Spleen (tissue), 11 donors: Measurements from ENCODE around the gene FAM43A. TPM values are rescaled to one million over a fixed set of nuclear protein-coding genes. Genes with fewer than 3 reads are reported as not detected.
A peak's percentile ranks its signal among the peaks of the same experiment; 100 is the strongest.

Experiments
- DNase-seq: peaks from one replicate; pipeline ENCODE4 v3.0.0-alpha.2; 2020
- H3K27ac ChIP-seq, 8 donors: fragments of 200-600 bp; sonication (generic) in 7 of 8; 1 replicate in 4 of 8; 2 replicates in 4 of 8; pipeline versions ENCODE4 v1.5.0 to v1.8.0; 2016 to 2021; ENCODE audit warnings: inconsistent platforms in 4 of 8, mild to moderate bottlenecking in 4 of 8, moderate library complexity in 1 of 8
- H3K27me3 ChIP-seq, 7 donors: fragments of 200-600 bp; sonication (generic) in 6 of 7; replicated peaks in 1 of 7; 1 replicate in 4 of 7; 2 replicates in 3 of 7; pipeline versions ENCODE4 v1.5.0 to v1.8.0; 2016 to 2021; ENCODE audit warnings: inconsistent platforms in 3 of 7, mild to moderate bottlenecking in 1 of 7
- H3K36me3 ChIP-seq, 6 donors: fragments of 200-600 bp; sonication (generic) in 5 of 6; 1 replicate in 4 of 6; 2 replicates in 2 of 6; pipeline versions ENCODE4 v1.5.0 to v1.8.0; 2016 to 2021; ENCODE audit warnings: inconsistent platforms in 2 of 6
- H3K4me1 ChIP-seq, 6 donors: fragments of 200-600 bp; sonication (generic) in 5 of 6; 1 replicate in 3 of 6; 2 replicates in 3 of 6; pipeline versions ENCODE4 v1.5.0 to v1.8.0; 2016 to 2021; ENCODE audit warnings: inconsistent platforms in 3 of 6
- H3K4me3 ChIP-seq, 8 donors: fragments of 200-600 bp; sonication (generic) in 7 of 8; 1 replicate in 4 of 8; 2 replicates in 4 of 8; pipeline versions ENCODE4 v1.5.0 to v1.8.0; 2016 to 2021; ENCODE audit warnings: inconsistent platforms in 4 of 8, mild to moderate bottlenecking in 4 of 8, moderate library complexity in 2 of 8
- H3K9me3 ChIP-seq, 8 donors: fragments of 200-600 bp; sonication (generic) in 7 of 8; 1 replicate in 4 of 8; 2 replicates in 4 of 8; pipeline versions ENCODE4 v1.5.0 to v1.8.0; 2016 to 2021; ENCODE audit warnings: inconsistent platforms in 4 of 8
- POLR2A ChIP-seq, 3 donors: fragments of 450-650 bp; IDR thresholded peaks; one replicate each; pipeline ENCODE4 v1.5.1; 2017; ENCODE audit warnings: antibody characterized with exemption in 3 of 3, mild to moderate bottlenecking in 1 of 3
- POLR2AphosphoS5 ChIP-seq, 3 donors: sonication (generic); formaldehyde crosslinking; IDR thresholded peaks; one replicate each; pipeline ENCODE4 v1.5.1; 2017; ENCODE audit warnings: antibody characterized with exemption in 3 of 3
- WGBS, 5 donors: extraction: QIAGEN DNeasy Blood & Tissue Kit in 3 of 5; methylation state at CpG; one replicate each; pipeline versions ENCODE4 v1.1.5 to v1.1.7; 2013 to 2018; 5-methylcytosine and 5-hydroxymethylcytosine counted together
- intact Hi-C: fragments of 100-400 bp; cut with DNase I; formaldehyde crosslinking; loops from one replicate; pipeline ENCODE4 v1.15.0; 2023; ENCODE audit warnings: low total_unique reads
- polyA plus RNA-seq, 3 donors: library from polyadenylated mRNA; stranded (reverse); fragments of 200-250 nt; gene quantifications; one replicate each; pipeline ENCODE4 v1.2.1, GENCODE V29; 2013
- small RNA-seq, 4 donors: library from RNA; depleted of rRNA; stranded (forward); fragments of <200 nt; gene quantifications; one replicate each; pipeline ENCODE3, GENCODE V24; 2016
- total RNA-seq, 7 donors: library from RNA; depleted of rRNA in 3 of 7; stranded (reverse); fragments of >200 nt in 3 of 7; fragmentation: NEBNext Ultra II Directional in 4 of 7; extraction: Animal tissue kit (Norgen Biotek cat#: 25700) in 4 of 7; gene quantifications; one replicate each; pipeline versions ENCODE4 v1.1.0 to v1.2.1, GENCODE V29; 2016 to 2021
- TF ChIP-seq, protein P1 (sequence below), 11 experiments: fragments of 200-600 bp in 7 of 11; fragments of 450-650 bp in 4 of 11; sonication (generic) in 4 of 11; IDR thresholded peaks in 8 of 11; conservative IDR thresholded peaks in 3 of 11; 1 replicate in 7 of 11; 2 replicates in 4 of 11; pipeline versions ENCODE4 v1.4.0 to v1.8.0; 2016 to 2021; ENCODE audit warnings: antibody characterized with exemption in 11 of 11, inconsistent platforms in 4 of 11, mild to moderate bottlenecking in 1 of 11
- donor health status: healthy with polysubstance abuse.
- donor health status: DM: no; HTN: no; CAD: no; lungs with moderate emphysema.
- donor health status: DM: no; HTN: no; CAD: no.
- donor health status: Bipolar disorder and iron deficiency.
- donor health status: healthy.
- donor health status: DM: no; HTN: no; CAD: no.
- donor health status: DM: yes; HTN: yes; CAD: no.

Gene FAM43A
- total and polyA plus RNA-seq, 10 donors = 16.9 to 102 (median 66.6) TPM

DNA sequence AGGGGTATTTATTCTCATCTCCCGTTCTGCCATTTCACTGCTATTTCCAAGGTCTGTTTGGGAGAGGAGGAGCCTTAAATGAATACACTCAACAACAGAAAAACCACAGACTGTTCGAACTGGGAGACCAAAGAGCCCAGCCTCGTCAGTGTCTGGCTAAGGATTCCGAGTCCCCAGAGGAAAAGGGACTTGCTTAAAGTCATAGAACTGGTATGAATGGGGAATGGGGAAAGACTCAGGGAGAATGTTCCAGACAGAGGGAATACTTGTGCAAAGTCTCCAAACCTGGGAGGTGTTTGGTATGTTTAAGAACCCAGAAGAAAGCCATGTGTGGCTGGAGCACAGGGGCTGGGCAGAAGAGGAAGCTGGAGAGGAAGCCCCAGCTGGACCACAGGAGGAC lies 46.9 kb downstream of the FAM43A start:
- H3K27me3 ChIP-seq = no peaks in the 10 kb centered on the region
- no peak for DNase-seq
- TF ChIP-seq POLR2A (IDR thresholded peaks at IDR 0.05) (no peak), POLR2AphosphoS5 (IDR thresholded peaks at IDR 0.05) (no peak)
- TF ChIP-seq, protein P1, sequence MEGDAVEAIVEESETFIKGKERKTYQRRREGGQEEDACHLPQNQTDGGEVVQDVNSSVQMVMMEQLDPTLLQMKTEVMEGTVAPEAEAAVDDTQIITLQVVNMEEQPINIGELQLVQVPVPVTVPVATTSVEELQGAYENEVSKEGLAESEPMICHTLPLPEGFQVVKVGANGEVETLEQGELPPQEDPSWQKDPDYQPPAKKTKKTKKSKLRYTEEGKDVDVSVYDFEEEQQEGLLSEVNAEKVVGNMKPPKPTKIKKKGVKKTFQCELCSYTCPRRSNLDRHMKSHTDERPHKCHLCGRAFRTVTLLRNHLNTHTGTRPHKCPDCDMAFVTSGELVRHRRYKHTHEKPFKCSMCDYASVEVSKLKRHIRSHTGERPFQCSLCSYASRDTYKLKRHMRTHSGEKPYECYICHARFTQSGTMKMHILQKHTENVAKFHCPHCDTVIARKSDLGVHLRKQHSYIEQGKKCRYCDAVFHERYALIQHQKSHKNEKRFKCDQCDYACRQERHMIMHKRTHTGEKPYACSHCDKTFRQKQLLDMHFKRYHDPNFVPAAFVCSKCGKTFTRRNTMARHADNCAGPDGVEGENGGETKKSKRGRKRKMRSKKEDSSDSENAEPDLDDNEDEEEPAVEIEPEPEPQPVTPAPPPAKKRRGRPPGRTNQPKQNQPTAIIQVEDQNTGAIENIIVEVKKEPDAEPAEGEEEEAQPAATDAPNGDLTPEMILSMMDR (IDR thresholded peaks at IDR 0.05 in 8 of 11, conservative IDR thresholded peaks at IDR 0.05 in 3 of 11) = no peak
- H3K27ac ChIP-seq = no peak overlapping the region
- no peaks in the 10 kb centered on the region for H3K36me3 ChIP-seq
- H3K4me3 ChIP-seq = no peak overlapping the region
- WGBS, 5 donors = 60 to 74% (median 63%) methylated on average over 4 of the region's 4 CpGs
- intact Hi-C loops = no loop called here
- H3K9me3 ChIP-seq = peaks cover 0 to 32% (median 12%) of the 10 kb centered on the region in 8 donors
- peaks cover 0 to 25% (median 7%) of the 10 kb centered on the region in 6 donors for H3K4me1 ChIP-seq

GRCh38 chr3:194736277-194736895 lies 50.7 kb downstream of the FAM43A start:
- Histone ChIP-seq H3K9me3 (peaks cover 0 to 33% (median 12%) of the 10 kb centered on the region in 8 donors), H3K27ac (peak overlapping the region; percentile 23 to 84 (median 65)), H3K4me3 (peak overlapping the region in 1 of 8 donors; percentile 24), H3K4me1 (peaks cover 0 to 43% (median 10%) of the 10 kb centered on the region in 6 donors), H3K27me3 (no peaks in the 10 kb centered on the region), H3K36me3 (no peaks in the 10 kb centered on the region)
- intact Hi-C loops = no loop called here
- no peak for DNase-seq
- TF ChIP-seq POLR2AphosphoS5 (IDR thresholded peaks at IDR 0.05) (no peak), POLR2A (IDR thresholded peaks at IDR 0.05) (no peak)
- TF ChIP-seq, protein P1 (IDR thresholded peaks at IDR 0.05 in 8 of 11, conservative IDR thresholded peaks at IDR 0.05 in 3 of 11) = no peak
- WGBS, 5 donors = 12 to 43% (median 27%) methylated on average over 6 of the region's 6 CpGs

GRCh38 chr3:194736896-194737600 lies 51.4 kb downstream of the FAM43A start:
- Histone ChIP-seq H3K4me3 (peak overlapping the region in 1 of 8 donors; percentile 24), H3K36me3 (no peaks in the 10 kb centered on the region), H3K27me3 (peaks cover 0 to 5% (median 0%) of the 10 kb centered on the region in 7 donors), H3K4me1 (peaks cover 0 to 43% (median 10%) of the 10 kb centered on the region in 6 donors), H3K9me3 (peaks cover 0 to 33% (median 12%) of the 10 kb centered on the region in 8 donors), H3K27ac (peak overlapping the region; percentile 23 to 84 (median 65))
- TF ChIP-seq POLR2AphosphoS5 (IDR thresholded peaks at IDR 0.05) (peak in 1 of 3 donors; percentile 86), POLR2A (IDR thresholded peaks at IDR 0.05) (no peak)
- TF ChIP-seq, protein P1 (IDR thresholded peaks at IDR 0.05 in 8 of 11, conservative IDR thresholded peaks at IDR 0.05 in 3 of 11) = no peak
- intact Hi-C loops = no loop called here
- no peak for DNase-seq
- 30 to 47% (median 34%) methylated on average over 7 of the region's 7 CpGs for WGBS, 5 donors

Small RNA genes lying within 50 kb of the gene (small RNA-seq; reads per million reads assigned to genes)
- 0 reads per million in 4 donors for gene AC046143.2

Other genes with a start within 250 kb of the FAM43A start
- gene ATP13A3, start 198.9 kb upstream of the FAM43A start, total RNA-seq = 100 to 1,000 TPM in 2 of 7 donors, 10 to 100 TPM in 5; 69.4 to 142 (median 87.5) TPM
- gene ATP13A3, start 198.9 kb upstream of the FAM43A start, polyA plus RNA-seq = 10 to 100 TPM; 10.3 to 14.5 (median 11.0) TPM
- gene TMEM44, start 52.5 kb upstream of the FAM43A start, total RNA-seq = 10 to 100 TPM; 11.5 to 30.3 (median 21.7) TPM
- gene TMEM44, start 52.5 kb upstream of the FAM43A start, polyA plus RNA-seq = 10 to 100 TPM in 2 of 3 donors, 1 to 10 TPM in 1; 5.5 to 23.3 (median 22.4) TPM
- 10 to 100 TPM; 33.1 to 58.0 (median 44.1) TPM for gene LSG1, start 13.7 kb upstream of the FAM43A start, total RNA-seq
- gene LSG1, start 13.7 kb upstream of the FAM43A start, polyA plus RNA-seq = 10 to 100 TPM; 10.8 to 26.3 (median 15.6) TPM